Measurements from ENCODE around the gene RNF220. TPM values are rescaled to one million over a fixed set of nuclear protein-coding genes. Genes with fewer than 3 reads are reported as not detected.

The RNF220 gene
- total and polyA plus RNA-seq, 9 of the 15 experiments (the other 6 are each of a cell fraction or from before 2014, with no cell fraction given): 5.1 to 117 (median 66.9) TPM

- TF ChIP-seq TBL1XR1 (IDR thresholded peaks at IDR 0.05; ENCODE audit: low read length in 2 of 2): 0 out of 4 replicates have a peak, but pooled peaks of 1 of the 2 experiments have one; percentile 30
- TF ChIP-seq CUX1 (CRISPR knock-in tag; IDR thresholded peaks at IDR 0.05): no peak
- TF ChIP-seq NUFIP1 (IDR thresholded peaks at IDR 0.05; ENCODE audit: partially characterized antibody): no peak
- TF ChIP-seq ZBTB5 (IDR thresholded peaks at IDR 0.05): no peak
- peak; percentile 71 for TF ChIP-seq TEAD4 (IDR thresholded peaks at IDR 0.05; ENCODE audit: low read length)
- TF ChIP-seq TEAD4 (CRISPR knock-in tag; IDR thresholded peaks at IDR 0.05; ENCODE audit: borderline replicate concordance): 0 out of 2 replicates have a peak, but pooled peaks have one; percentile 46
- TF ChIP-seq CTCF (IDR thresholded peaks at IDR 0.05 in 2 of 3, conservative IDR thresholded peaks at IDR 0.05 in 1 of 3; ENCODE audit: insufficient read depth in 2 of 3, low read depth in 1 of 3, low read length in 3 of 3): peak; percentile 96 to 99 (median 98)
- TF ChIP-seq ZC3H8 (IDR thresholded peaks at IDR 0.05): no peak
- TF ChIP-seq REST (IDR thresholded peaks at IDR 0.05; ENCODE audit: borderline replicate concordance): peak; percentile 89
- no peak for TF ChIP-seq REST (CRISPR knock-in tag; IDR thresholded peaks at IDR 0.05; ENCODE audit: low read depth)
Observed at GRCh38 chr1:44652445-44653106, 247.5 kb downstream of the RNF220 start (continued).

Data from K562 (cell line).